NCI-H82 treated with DMSO at 0.1 percent for 48 hours (cell line): ENCODE measurements around the gene MAP7.
"Not testable (repeated sequence)": the region's sequence is repeated elsewhere in the genome, so short reads cannot be mapped to it uniquely, and the experiment has no call there.

ENCODE experiments used
- DNase-seq: peaks from one replicate; lab custom pipeline; 2025; ENCODE audit not compliant: unreplicated experiment; lab: John Stamatoyannopoulos, UW

MAP7 gene

GRCh38 chr6:136312975-136313374 lies 237.2 kb downstream of the MAP7 start:
- DNase-seq = no peak

- DNase-seq = no peak
Observed at GRCh38 chr6:136309729-136310311, 240.4 kb downstream of the MAP7 start.

GRCh38 chr6:136309171-136309570 lies 241.1 kb downstream of the MAP7 start:
- DNase-seq = no peak

GRCh38 chr6:136308469-136308868 lies 241.8 kb downstream of the MAP7 start:
- not testable (repeated sequence) for DNase-seq

DNA sequence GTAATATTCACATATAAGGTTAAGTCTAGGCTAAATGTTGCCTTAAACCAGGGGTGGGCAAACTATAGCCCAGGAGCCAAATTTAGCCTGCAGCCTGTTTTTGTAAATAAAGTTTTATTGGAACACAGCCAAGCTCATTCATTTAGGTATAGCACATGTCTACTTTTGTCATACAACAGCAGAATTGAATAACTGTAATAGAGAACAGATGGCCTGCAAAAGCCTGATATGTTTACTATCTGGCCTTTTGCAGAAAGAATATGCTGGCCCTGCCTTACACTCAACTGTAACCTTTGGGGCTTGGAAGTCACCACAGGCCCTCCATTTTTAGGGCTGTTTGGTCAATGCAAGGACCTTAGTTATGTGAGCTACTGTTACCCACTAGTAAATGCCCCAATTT lies 242.9 kb downstream of the MAP7 start:
- no peak for DNase-seq

- DNase-seq = no peak
Observed at GRCh38 chr6:136306466-136306865, 243.8 kb downstream of the MAP7 start.

GRCh38 chr6:136304410-136304809 lies 245.8 kb downstream of the MAP7 start:
- DNase-seq = no peak

- DNase-seq = no peak
Observed at GRCh38 chr6:136303516-136303915, 246.7 kb downstream of the MAP7 start.

GRCh38 chr6:136294621-136295020 lies 255.6 kb downstream of the MAP7 start:
- no peak for DNase-seq
